ENCODE results near the gene SORBS2.

DNA sequence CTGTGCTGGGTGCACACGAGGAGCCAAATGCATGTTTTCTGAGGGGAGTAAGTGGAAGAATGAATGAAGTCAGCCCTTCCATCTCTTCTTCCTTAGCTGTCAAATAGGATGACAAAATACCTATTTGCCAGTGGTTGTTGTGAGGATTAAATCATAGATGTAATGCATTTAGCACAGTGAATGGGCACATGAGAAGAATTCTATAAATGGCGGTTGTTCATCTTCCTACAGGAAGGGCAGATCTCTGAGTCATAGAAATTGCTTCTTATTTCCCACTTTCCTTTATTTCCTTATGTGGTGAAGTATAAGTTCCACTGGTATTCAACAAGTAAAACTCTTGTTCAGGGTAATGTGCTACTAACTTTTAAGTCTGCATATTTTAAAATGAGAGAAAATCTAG lies 83.1 kb downstream of the SORBS2 start:
- TF ChIP-seq, protein P1, sequence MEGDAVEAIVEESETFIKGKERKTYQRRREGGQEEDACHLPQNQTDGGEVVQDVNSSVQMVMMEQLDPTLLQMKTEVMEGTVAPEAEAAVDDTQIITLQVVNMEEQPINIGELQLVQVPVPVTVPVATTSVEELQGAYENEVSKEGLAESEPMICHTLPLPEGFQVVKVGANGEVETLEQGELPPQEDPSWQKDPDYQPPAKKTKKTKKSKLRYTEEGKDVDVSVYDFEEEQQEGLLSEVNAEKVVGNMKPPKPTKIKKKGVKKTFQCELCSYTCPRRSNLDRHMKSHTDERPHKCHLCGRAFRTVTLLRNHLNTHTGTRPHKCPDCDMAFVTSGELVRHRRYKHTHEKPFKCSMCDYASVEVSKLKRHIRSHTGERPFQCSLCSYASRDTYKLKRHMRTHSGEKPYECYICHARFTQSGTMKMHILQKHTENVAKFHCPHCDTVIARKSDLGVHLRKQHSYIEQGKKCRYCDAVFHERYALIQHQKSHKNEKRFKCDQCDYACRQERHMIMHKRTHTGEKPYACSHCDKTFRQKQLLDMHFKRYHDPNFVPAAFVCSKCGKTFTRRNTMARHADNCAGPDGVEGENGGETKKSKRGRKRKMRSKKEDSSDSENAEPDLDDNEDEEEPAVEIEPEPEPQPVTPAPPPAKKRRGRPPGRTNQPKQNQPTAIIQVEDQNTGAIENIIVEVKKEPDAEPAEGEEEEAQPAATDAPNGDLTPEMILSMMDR (IDR thresholded peaks at IDR 0.05; ENCODE audit: borderline replicate concordance, extremely low read depth, low read length, poor library complexity, severe bottlenecking), result no peak
- no peak for TF ChIP-seq EZH2 (IDR thresholded peaks at IDR 0.05; ENCODE audit: borderline replicate concordance, low read depth, low read length, severe bottlenecking)

Data from DND-41 (cell line).